Fibroblast of villous mesenchyme (primary cell): ENCODE data around the gene ATAD2B. TPM values are rescaled to one million over a fixed set of nuclear protein-coding genes. Genes with fewer than 3 reads are reported as not detected.

Experiments
- DNase-seq: peaks from one replicate; pipeline ENCODE4 v3.0.0-alpha.2; 2010; ENCODE audit warnings: low read depth
- H3K4me3 ChIP-seq: 2 replicates; pipeline ENCODE4 v1.5.1; 2011; ENCODE audit warnings: low read depth, mild to moderate bottlenecking, low read length
- CTCF ChIP-seq: IDR thresholded peaks from 2 replicates; pipeline ENCODE4 v1.5.1; 2012; ENCODE audit warnings: low read depth, mild to moderate bottlenecking, low read length; ENCODE audit not compliant: insufficient read depth
- total RNA-seq: library from RNA; depleted of rRNA; stranded (reverse); fragments of >200 nt; gene quantifications from 2 replicates; pipeline ENCODE4 v1.2.3, GENCODE V29; 2012

ATAD2B gene
- total RNA-seq, 1 donor, result 16.0 TPM

GRCh38 chr2:23794234-23794633, 132.7 kb downstream of the ATAD2B start:
- no peak overlapping the region for H3K4me3 ChIP-seq
- DNase-seq, result no peak
- TF ChIP-seq CTCF, result no peak

- no peak for DNase-seq
- no peak for TF ChIP-seq CTCF
- no peak overlapping the region for H3K4me3 ChIP-seq
Observed at GRCh38 chr2:23793476-23793875, 133.4 kb downstream of the ATAD2B start.

GRCh38 chr2:23791030-23791429, 135.9 kb downstream of the ATAD2B start:
- DNase-seq, result peak; percentile 89
- no peak overlapping the region for H3K4me3 ChIP-seq
- TF ChIP-seq CTCF, result no peak

- TF ChIP-seq CTCF, result no peak
- no peak for DNase-seq
- no peak overlapping the region for H3K4me3 ChIP-seq
Observed at GRCh38 chr2:23789012-23789411, 137.9 kb downstream of the ATAD2B start.

- TF ChIP-seq CTCF, result no peak
- no peak for DNase-seq
- no peak overlapping the region for H3K4me3 ChIP-seq
Observed at GRCh38 chr2:23788100-23788499, 138.8 kb downstream of the ATAD2B start.

GRCh38 chr2:23784971-23785370, 142.0 kb downstream of the ATAD2B start:
- DNase-seq, result no peak
- no peak overlapping the region for H3K4me3 ChIP-seq
- TF ChIP-seq CTCF, result no peak

- no peak for TF ChIP-seq CTCF
- no peak for DNase-seq
- no peak overlapping the region for H3K4me3 ChIP-seq
Observed at GRCh38 chr2:23782646-23783045, 144.3 kb downstream of the ATAD2B start.
